ENCODE measurements around the gene TMEM240.
"Not testable (repeated sequence)": the region's sequence is repeated elsewhere in the genome, so short reads cannot be mapped to it uniquely, and the experiment has no call there.

TMEM240 gene

GRCh38 chr1:1556961-1557360, 16.5 kb upstream of the TMEM240 start:
- DNase-seq, result not testable (repeated sequence)

- no peak for DNase-seq
Measured at GRCh38 chr1:1556505-1556904, 16.1 kb upstream of the TMEM240 start.

GRCh38 chr1:1554926-1555915, 14.8 kb upstream of the TMEM240 start:
- DNase-seq, result no peak

DNA sequence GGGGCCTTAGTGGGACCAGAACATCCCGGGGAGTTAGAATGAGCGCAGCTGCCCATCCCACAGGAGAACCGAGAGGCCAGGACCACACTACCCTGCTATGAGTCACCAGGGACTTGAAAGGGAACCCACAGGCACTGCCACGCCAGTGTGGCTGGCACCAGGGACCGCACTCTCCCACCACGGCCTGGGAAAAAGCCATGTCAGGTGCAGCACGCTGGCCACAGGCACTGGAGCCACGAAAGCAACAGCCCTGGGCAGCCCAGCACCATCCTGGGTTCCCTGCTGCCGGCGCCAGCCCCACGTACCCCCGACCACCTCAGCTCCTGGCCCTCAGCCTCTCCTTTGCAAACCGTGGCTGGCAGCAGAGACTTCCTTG, 14.1 kb upstream of the TMEM240 start:
- DNase-seq, result no peak

GRCh38 chr1:1553821-1554494, 13.5 kb upstream of the TMEM240 start:
- DNase-seq, result no peak

GRCh38 chr1:1552263-1552639, 11.8 kb upstream of the TMEM240 start:
- DNase-seq, result no peak

GRCh38 chr1:1551524-1552262, 11.3 kb upstream of the TMEM240 start:
- DNase-seq, result no peak

DNA sequence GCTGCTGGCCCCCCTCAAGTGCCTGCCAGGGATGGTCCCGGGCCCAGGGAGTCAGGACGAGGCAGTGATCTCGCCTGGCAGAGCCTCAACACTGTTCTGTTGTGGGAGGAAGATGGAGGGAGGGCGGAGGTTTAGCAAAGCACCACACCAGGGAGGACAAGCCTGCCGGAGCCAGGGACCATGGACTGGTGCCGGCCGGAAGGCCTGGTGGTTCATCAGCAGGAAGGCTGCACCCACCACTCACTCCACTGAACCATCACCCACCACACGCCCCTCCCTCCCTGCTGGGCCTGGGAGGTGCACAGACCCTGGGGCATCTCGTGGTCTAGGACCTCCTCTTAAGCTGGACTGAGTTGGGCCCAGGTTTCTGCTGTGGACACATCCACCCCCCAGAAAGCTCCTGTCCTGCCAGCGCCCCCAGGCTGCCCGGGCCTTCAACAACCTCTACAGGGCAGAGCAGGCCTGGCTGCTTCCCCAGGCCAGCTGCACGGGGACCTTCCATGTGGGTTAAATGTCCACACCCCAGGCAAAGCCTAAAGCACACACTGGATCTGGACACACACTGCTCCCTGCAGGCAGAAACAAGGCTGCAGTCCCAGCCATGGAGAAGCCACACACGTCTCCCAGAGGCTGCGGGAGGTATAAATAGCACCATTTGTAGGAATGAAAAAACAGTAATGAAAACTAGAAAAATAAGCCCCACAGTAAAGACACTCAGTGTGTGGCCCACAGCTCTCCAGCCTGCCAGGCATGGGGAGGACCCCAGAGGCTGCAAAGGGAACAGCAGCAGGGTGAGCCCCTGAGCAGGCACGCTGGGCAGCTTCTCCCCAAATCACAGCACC, 10.4 kb upstream of the TMEM240 start:
- DNase-seq, result no peak

DNA sequence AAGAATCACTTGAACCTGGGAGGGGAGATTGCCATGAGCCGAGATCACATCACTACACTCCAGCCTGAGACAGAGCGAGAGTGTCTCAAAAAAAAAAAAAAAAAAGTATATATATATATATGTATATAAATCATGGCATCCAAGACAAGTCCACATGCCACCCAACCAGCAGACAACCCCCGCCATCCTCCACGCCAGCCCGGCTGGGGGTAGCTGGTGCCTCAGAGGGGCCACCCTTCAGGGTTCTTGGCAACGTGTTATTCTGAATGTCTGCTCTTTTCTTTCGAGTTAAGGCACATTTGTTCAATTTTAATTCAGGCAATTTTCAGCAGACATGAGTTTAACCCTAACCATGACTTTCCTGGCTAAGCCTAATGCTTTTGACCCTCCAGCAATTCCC, 9.7 kb upstream of the TMEM240 start:
- no peak for DNase-seq

- DNase-seq, result no peak
Measured at GRCh38 chr1:1548591-1548990, 8.2 kb upstream of the TMEM240 start.

DNA sequence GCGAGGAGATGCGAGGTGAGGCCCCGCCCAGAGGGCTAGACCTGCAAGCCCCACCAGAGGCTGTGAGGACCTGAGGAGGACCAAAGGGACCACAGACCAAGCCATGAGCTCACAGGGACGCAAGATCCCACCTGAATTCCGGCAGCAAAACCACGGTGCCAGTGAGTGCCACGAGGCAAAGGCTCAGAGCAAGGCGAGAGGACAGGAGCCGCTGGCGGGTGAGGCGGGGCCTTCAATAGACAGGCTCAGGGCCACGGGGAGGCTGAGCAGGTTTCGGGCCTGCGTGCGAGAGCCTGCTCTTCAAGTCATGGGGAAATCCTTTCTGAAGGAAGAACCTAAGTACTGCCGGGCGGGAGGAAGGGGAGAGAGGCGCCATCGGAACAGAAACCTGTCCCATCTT, 7.1 kb upstream of the TMEM240 start:
- DNase-seq, result no peak

DNA sequence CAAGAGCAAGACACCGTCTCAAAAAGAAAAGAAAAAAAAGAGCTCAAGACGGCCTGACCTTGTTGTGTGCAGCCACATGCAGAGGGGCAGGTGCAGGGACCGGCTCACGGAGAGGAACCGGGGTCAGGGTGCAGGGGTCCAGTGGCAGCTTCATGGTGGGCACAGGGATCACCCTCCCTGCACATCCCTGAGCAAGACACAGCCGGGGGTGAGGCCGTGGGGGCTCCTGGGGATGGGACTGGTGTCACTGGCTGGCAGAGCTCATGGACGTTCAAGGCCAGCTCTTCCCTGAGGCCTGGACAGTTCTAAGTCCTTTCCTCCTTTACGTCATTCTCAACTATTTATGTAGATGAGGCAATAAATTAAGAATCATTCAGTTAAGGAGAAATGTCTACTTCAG, 6.6 kb upstream of the TMEM240 start:
- no peak for DNase-seq

DNA sequence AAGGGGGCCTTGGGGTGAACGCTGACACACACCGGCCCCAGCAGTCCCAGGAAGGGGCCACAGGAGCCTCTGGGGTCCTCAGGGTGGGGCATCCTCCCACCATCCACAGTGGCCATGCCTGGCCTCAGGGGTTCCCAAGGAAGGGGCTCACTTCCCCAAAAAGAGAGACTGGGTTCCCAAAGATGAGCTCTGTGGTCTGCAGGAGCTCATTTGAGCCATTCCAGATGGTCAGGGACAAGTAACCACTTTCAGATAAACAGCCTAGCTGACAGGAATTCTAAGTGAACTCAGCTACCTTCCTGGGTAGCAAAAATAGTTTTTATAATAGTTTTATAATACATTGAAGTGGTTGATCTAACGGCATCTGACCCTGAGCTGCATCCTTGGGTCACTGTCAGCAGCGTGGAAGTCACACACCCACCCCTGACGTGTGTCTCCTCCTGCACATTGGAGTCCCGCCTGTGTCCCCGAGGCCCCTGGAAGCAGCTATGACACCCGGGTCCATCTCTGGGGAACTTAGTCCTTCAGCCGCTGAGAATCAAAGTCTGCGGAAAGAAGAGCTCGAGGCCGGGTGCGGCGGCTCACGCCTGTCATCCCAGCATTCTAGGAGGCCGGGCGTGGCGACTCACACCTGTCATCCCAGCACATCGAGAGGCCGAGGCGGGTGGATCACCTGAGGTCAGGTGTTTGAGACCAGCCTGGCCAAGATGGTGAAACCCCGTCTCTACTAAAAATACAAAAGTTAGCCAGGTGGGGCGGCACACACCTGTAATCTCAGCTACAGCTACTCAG, 5.7 kb upstream of the TMEM240 start:
- no peak for DNase-seq

DNA sequence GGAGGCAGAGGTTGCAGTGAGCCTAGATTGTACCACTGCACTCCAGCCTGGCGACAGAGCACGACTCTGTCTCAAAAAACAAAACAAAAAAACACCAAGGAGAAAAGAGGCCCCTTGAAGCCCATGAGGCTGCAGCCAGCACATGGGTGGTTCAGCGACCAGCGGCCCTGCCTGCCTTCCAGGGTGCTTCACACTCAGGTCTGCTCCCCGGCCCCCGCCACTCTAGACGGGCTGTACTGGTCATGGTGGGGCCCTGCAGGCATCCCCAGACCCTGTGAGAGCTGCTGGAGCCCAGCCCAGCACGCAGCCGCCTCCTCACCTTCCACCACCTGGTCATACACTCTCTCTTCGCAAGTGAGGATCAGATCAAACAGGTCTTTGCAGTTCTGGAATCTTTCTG, 4.1 kb upstream of the TMEM240 start:
- no peak for DNase-seq

- no peak for DNase-seq
Measured at GRCh38 chr1:1543706-1544099, 3.3 kb upstream of the TMEM240 start.

DNA sequence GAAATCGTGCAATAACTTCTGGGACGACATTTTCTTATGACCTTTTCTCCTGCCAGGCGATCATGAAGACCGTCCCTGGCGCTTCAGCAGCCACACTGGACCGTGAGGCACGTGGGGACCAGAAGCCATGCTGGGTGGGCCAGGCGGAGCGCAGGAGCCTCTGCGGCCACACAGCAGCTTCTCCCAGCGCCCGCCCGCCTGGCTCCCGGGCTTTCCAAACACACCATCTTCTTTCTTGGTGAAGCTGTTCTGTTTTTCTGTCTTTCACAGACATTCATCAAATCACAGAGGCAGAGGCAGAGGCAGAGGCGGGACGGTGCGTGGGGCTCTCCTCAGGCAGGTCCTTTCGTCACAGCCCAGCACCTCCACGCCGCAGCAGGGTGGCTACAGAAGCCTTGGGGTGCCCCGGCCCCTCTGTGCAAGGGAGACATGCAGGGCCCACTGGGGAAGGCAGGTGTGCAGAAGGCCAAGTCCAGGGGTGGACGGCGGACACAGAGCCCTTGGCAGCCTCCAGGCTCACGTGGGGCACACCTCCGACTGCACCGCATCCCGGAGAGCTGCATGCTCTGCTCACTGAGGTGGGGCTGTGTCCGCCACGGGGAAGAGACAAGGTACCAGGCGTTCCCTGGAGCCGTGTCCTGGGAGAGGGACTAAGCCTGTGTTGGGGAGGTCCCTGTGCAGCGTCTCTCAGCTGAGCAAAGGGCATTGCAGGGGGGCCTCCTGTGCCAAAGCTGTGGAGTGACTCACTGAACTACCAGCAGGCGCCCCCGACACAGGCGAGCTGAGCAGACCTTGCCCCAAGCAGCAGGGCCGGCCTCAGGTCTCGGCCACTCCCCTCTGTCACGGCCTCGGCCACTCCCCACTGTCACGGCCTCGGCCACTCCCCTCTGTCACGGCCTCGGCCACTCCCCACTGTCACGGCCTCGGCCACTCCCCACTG, 2.6 kb upstream of the TMEM240 start:
- no peak for DNase-seq

DNA sequence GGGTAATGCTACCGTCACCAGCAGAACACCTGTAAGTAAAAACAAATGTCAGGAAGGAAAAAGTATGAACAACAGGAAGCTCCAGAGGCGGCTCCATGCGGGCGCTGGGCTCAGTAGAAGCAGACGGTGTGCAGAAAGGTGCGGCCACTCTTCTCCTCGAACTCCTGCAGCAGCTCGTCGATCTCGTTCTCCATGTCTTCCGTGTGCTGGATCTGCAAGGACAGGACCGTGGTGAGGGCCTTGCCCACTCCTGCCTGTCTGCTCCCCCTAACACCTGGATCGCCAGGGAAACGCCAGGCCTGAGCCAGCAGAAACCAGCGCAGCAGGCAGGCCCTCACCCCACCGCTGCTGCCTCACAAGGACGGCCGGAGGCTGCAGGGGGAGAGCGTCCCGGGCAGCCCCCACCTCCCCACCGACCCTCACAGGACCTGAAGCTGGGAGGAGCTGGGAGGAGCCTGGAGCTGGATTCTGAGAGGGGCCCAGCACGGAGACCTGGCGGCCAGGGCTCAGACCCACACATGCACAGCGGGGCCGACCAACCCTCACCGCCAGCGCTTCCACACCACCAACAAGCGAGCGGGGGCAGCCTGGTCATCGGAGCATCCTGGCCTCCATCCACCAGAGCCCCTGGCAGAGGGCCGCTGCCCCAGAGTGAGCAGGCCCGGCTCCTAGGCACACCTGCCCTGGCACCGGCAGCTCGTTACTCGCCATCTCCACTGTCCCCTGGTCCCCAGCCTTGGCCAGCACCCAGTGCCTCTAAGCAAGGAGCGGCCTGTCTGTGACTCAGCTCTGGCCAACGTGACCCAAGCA, 1.7 kb upstream of the TMEM240 start:
- no peak for DNase-seq

DNA sequence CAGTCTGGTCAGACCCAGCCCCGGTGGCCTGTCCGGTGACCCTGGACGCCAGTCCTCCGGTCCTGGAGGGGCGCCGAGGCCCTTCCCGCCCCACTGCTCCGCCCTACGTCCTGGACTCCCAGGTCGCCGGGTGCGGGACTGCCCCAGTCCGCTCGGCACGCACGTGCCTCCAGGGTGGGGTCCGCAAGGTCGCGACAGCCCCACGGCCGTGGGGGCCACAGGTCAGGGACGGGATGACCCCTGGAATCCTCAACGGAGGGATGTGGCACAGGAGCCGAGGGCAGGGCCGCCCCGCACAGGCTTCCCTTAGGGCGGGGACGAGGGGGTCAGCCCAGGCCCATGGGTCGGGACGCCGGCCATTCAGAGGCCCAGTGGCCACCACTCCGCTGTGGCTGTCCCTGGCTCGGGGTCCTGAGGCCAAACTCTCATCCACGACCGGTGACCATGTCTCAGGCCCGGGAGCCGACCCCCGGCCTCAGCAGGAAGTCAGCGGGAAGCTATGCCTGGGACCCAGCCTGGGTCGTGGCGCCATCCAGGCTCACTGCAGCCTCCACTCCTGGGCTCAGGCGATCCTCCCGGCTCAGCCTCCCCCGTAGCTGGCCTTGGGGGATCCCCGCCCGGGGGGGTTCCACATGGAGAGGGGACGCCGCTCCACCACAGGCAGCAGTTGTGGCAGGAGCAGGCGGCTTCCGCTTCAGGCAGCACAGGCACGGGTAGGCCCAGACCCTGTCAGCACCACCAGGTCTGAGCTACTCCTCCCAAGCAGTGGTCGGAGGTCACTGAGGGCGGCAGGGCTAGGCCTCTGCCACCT, 599 bp upstream of the TMEM240 start:
- no peak for DNase-seq
